Measurements from ENCODE around the gene APOH. TPM values are rescaled to one million over a fixed set of nuclear protein-coding genes. Genes with fewer than 3 reads are reported as not detected.

APOH gene
- polyA plus RNA-seq, 1 donor (not counting 4 experiments of a cell fraction or from before 2014, with no cell fraction given): not detected

- dilution Hi-C loops (cut with MboI; ENCODE audit: extremely low pct_ligation_motif_present, low sequenced_read_pairs): no loop called here
- no peak for FAIRE-seq
Observed at GRCh38 chr17:66235377-66235994, 6.3 kb upstream of the APOH start.

GRCh38 chr17:66234611-66235010 lies 5.4 kb upstream of the APOH start:
- DNase-seq (ENCODE audit: low read depth, low spot score) (no peak), FAIRE-seq (no peak)
- Histone ChIP-seq H4K20me1 (ENCODE audit: control insufficient read depth, extremely low read depth, insufficient read depth, low read length) (no peaks in the 10 kb centered on the region), H3K4me2 (ENCODE audit: control insufficient read depth, extremely low read depth, insufficient read depth, low read depth, low read length) (no peak overlapping the region), H3K27ac (ENCODE audit: control insufficient read depth, insufficient read depth, low read length) (no peak overlapping the region), H3K27me3 (ENCODE audit: control insufficient read depth, extremely low read depth, insufficient read depth, low read length) (no peaks in the 10 kb centered on the region), H3K79me2 (ENCODE audit: control insufficient read depth, insufficient read depth, low read length) (no peaks in the 10 kb centered on the region), H3K4me3 (ENCODE audit: control insufficient read depth in 2 of 3, extremely low read depth in 1 of 3, insufficient read depth in 2 of 3, low read depth in 1 of 3, low read length in 3 of 3) (no peak overlapping the region), H3K9me1 (ENCODE audit: control insufficient read depth, extremely low read depth, insufficient read depth, low read length) (no peaks in the 10 kb centered on the region), H3K36me3 (ENCODE audit: control insufficient read depth in 2 of 2, extremely low read depth in 1 of 2, insufficient read depth in 2 of 2, low read length in 2 of 2) (no peaks in the 10 kb centered on the region), H3K9ac (ENCODE audit: control insufficient read depth, extremely low read depth, insufficient read depth, low read length) (no peak overlapping the region), H3K9me3 (ENCODE audit: control insufficient read depth, low read depth, low read length) (no peaks in the 10 kb centered on the region), H3K4me1 (ENCODE audit: control insufficient read depth, extremely low read depth, insufficient read depth, low read length) (no peaks in the 10 kb centered on the region), H2AFZ (ENCODE audit: control insufficient read depth, low read length) (no peak overlapping the region)
- dilution Hi-C loops (cut with MboI; ENCODE audit: extremely low pct_ligation_motif_present, low sequenced_read_pairs): no loop called here
- no peak for TF ChIP-seq CTCF (optimal IDR thresholded peaks at IDR 0.05 in 1 of 3, IDR thresholded peaks at IDR 0.05 in 1 of 3, conservative IDR thresholded peaks at IDR 0.05 in 1 of 3; ENCODE audit: extremely low read depth in 1 of 3, insufficient read depth in 2 of 3, low read length in 3 of 3)
- no peak for TF ChIP-seq EZH2 (IDR thresholded peaks at IDR 0.05; ENCODE audit: low read length)

More at GRCh38 chr17:66235377-66235994, 6.3 kb upstream of the APOH start:
- no peaks in the 10 kb centered on the region for H3K27me3 ChIP-seq (ENCODE audit: control insufficient read depth, extremely low read depth, insufficient read depth, low read length)
- no peaks in the 10 kb centered on the region for H3K9me1 ChIP-seq (ENCODE audit: control insufficient read depth, extremely low read depth, insufficient read depth, low read length)
- no peak overlapping the region for H3K4me2 ChIP-seq (ENCODE audit: control insufficient read depth, extremely low read depth, insufficient read depth, low read depth, low read length)
- no peak for DNase-seq (ENCODE audit: low read depth, low spot score)
- peaks cover 3% of the 10 kb centered on the region for H3K4me1 ChIP-seq (ENCODE audit: control insufficient read depth, extremely low read depth, insufficient read depth, low read length)
- no peak for TF ChIP-seq EZH2 (IDR thresholded peaks at IDR 0.05; ENCODE audit: low read length)
- TF ChIP-seq CTCF (optimal IDR thresholded peaks at IDR 0.05 in 1 of 3, IDR thresholded peaks at IDR 0.05 in 1 of 3, conservative IDR thresholded peaks at IDR 0.05 in 1 of 3; ENCODE audit: extremely low read depth in 1 of 3, insufficient read depth in 2 of 3, low read length in 3 of 3): no peak
- H3K4me3 ChIP-seq (ENCODE audit: control insufficient read depth in 2 of 3, extremely low read depth in 1 of 3, insufficient read depth in 2 of 3, low read depth in 1 of 3, low read length in 3 of 3): no peak overlapping the region
- H3K9ac ChIP-seq (ENCODE audit: control insufficient read depth, extremely low read depth, insufficient read depth, low read length): no peak overlapping the region
- H4K20me1 ChIP-seq (ENCODE audit: control insufficient read depth, extremely low read depth, insufficient read depth, low read length): no peaks in the 10 kb centered on the region
- H3K36me3 ChIP-seq (ENCODE audit: control insufficient read depth in 2 of 2, extremely low read depth in 1 of 2, insufficient read depth in 2 of 2, low read length in 2 of 2): no peaks in the 10 kb centered on the region
- H3K9me3 ChIP-seq (ENCODE audit: control insufficient read depth, low read depth, low read length): no peaks in the 10 kb centered on the region
- no peak overlapping the region for H3K27ac ChIP-seq (ENCODE audit: control insufficient read depth, insufficient read depth, low read length)
- H2AFZ ChIP-seq (ENCODE audit: control insufficient read depth, low read length): no peak overlapping the region
- no peaks in the 10 kb centered on the region for H3K79me2 ChIP-seq (ENCODE audit: control insufficient read depth, insufficient read depth, low read length)

Data from keratinocyte (primary cell).